HG03460 (cell line): ENCODE results near the gene JDP2.

ENCODE experiments used
- ATAC-seq: cut with Tn5 transposase; IDR thresholded peaks from one replicate; pipeline ENCODE4 v1.9.1; 2021; ENCODE audit not compliant: unreplicated experiment

Gene JDP2

DNA sequence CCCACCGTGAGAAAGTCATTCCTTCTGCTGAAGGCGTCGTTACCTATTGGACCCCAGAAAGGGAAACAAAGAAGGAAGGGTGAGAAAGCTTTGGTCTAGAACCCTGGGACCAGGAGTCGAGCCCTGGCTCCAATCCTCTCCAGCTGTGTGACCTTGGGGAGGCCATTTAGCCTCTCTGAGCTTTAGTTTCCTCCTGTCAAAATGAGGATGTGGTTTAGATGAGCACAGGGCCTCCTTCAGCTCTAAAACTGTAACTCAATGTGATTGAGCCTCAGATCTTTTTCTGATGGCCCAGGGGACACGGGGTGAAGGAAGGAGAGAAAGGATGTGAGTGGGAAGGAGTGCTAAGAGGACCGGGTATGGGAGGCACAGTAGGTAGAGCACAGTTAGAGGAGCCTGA lies 7.7 kb downstream of the JDP2 start:
- no peak for ATAC-seq

DNA sequence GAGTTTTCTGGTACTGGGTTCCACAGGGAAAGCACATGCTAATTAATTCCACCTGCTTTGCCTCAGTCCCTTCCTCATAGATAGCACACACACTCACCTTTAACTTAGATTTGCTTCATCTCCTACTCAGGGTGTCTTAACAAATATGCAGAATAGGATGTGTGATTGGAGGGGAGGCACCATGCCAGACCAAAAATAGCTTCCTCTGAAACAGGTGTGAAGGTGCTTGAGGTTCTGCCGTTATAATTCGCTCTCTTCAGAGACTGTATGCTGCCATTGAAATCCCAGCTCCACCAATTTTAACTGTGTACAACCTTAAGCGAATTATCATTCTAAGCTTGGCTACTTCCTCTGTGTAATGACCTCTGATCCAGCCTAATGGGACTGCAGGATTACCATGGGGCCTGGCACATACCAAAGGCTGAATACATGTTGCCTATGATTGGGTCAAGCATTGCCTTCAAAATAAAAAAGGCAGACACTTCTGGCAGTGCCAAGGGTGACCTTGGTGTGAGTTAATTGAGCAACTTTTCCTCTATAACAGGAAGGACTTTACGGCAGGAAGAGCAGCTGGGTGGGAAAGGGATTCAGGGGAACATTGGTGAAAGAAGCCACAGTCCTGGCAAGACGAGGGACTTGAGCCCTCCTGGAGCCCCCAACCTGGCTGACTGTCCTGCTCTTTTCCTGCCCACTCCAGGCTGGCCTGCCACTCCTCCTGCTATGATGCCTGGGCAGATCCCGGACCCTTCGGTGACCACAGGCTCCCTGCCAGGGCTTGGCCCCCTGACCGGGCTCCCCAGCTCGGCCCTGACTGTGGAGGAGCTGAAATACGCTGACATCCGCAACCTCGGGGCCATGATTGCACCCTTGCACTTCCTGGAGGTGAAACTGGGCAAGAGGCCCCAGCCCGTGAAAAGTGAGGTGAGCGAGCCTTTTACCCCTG lies 9.7 kb downstream of the JDP2 start:
- no peak for ATAC-seq

GRCh38 chr14:75438486-75439080 lies 10.8 kb downstream of the JDP2 start:
- no peak for ATAC-seq

- ATAC-seq = no peak
Observed at GRCh38 chr14:75439989-75440388, 12.2 kb downstream of the JDP2 start.

DNA sequence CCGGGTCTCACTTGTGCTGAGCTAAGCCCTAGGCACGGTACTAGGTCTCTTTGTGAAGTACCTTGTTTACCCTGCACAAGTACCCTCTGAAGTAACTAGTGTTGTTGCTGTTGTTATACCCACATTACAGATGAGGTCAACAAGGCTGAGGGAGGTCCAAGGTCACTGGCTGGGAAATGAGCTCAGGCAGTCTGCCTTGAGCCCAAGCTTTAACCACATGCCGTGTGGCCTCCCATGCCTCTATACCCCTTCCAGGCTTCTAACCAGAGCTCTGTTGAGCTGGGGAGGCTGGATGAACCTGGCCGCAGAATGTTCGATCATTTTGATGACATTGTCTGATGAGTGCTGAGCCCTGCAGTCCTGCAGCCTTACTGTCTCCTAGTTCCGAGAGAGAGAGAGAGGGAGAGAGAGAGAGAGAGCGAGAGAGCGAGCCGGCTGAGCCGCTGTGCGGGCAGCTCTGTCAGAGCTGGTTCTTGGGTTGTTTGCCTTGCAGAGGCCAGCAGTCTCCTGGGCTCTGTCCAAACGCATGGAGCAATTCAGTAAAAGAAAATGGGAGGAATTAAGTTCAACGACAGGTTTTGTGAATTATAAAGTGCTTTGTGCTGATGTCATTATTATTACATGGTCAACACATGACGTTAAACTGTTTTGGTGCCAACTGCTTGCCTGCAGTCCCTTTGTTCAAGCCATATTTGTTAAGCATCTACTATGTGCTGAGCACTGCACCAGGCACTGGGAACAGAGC lies 13.1 kb downstream of the JDP2 start:
- no peak for ATAC-seq

DNA sequence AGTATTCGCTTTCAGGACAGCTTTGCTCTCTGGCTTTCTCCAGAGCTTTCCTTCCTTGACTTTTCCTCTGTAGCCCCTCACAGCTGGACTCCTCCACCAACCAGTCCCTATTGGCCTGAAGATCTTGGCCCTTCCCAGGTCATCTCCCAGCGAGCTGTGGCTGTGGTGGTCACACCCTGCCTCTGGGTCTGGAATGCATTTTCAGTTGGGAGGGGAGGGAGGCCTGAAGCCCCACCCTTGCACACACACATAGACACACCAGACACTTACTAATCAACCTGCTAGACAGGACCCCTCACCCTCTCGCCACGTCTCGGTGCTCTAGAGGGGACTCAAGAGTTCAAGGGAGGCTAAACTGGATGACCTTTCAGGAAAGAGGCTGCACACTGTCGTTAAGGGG lies 13.9 kb downstream of the JDP2 start:
- ATAC-seq = no peak

DNA sequence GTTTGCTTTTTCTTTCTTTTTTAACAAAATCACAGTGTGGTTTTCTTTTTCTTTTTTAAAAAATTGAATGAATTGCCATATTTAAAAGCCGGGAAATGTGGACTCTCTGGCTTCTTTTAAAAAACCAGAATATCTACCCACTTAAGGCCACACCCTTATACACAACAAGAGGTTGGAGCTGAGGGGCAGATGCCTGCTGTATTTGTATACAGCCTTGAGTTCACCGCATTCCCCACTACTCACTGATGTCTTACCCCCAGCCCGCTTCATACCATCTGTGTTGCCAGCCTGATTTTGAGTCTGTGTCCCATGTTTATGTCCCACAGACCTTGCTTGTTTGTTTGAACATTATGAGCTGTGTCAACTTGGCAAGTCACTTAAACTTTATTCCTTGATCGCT lies 14.3 kb downstream of the JDP2 start:
- no peak for ATAC-seq

DNA sequence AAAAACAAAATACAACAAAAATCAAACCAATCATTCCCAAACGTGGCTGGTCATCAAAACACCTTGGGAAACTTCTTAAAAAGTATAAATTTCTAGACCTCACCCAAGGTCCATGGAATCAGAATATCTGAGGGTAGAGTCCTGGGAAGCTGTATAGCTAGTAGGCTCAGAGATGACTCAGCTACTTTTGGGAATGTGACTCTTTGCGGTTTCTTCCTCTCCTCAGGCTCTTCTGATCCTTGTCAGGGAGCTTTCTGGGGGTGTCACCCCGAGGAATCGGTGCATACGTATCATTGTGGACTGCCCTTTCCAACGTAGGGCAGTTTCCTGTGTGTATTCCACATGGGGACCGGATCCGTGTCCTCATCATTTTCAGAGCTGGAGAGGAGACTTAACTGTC lies 14.8 kb downstream of the JDP2 start:
- ATAC-seq = no peak

- no peak for ATAC-seq
Observed at GRCh38 chr14:75443203-75443969, 15.6 kb downstream of the JDP2 start.

DNA sequence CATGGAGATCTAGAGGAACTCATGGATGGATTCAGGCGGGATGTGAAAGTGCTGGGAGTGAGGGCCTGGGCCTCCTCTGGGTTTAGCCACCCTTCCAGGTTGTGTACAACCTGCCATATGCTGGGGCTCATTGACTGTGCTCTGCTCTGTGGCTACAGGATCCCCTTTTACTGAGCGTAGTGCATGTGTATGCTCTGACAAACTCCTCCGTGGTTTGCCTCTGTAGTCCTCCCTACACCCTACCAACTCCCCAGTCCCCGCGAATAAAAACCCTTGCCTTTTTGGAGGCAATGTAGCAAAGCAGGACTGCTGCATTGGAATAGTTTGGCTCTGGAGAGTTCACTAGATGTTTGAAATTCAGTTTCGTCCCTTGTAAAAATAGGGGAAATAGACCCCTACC lies 17.4 kb downstream of the JDP2 start:
- no peak for ATAC-seq

DNA sequence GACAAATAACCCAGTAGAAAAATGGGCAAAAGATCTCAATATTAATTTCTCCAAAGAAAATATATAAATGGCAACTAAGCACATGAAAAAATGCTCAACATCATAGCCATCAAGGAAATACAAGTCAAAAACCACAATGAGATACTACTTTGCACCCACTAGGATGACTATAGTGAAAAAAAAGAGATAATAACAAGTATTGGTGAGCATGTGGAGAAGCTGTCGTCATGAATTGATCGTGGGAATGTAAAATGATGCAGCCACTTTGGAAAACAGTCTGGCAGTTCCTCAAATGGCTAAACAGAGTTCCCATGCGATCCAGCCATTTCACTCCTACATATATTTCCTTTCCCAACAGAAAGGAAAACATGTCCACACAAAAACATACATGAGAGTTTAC lies 18.1 kb downstream of the JDP2 start:
- no peak for ATAC-seq

GRCh38 chr14:75446447-75446846 lies 18.6 kb downstream of the JDP2 start:
- no peak for ATAC-seq

DNA sequence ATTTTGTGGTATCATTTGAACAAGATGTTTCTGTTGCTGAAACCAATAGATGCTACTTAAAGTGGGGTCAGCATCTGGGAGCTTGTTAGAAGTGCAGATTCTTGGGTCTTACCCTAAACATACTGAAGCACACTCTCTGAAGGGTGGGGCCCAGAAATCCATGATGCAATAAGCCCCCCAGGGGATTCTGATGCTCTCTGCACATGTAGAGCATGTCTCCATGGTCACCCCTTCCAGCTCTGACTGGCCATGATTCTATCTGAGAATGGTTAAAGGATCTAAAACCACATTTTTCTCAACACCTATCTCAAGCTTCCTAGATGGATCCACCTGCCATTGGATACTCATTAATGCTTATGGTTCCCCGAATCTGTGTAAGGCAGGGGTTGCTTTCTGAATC lies 20.4 kb downstream of the JDP2 start:
- ATAC-seq = no peak

GRCh38 chr14:75449036-75449435 lies 21.2 kb downstream of the JDP2 start:
- no peak for ATAC-seq

GRCh38 chr14:75449696-75450095 lies 21.9 kb downstream of the JDP2 start:
- no peak for ATAC-seq

DNA sequence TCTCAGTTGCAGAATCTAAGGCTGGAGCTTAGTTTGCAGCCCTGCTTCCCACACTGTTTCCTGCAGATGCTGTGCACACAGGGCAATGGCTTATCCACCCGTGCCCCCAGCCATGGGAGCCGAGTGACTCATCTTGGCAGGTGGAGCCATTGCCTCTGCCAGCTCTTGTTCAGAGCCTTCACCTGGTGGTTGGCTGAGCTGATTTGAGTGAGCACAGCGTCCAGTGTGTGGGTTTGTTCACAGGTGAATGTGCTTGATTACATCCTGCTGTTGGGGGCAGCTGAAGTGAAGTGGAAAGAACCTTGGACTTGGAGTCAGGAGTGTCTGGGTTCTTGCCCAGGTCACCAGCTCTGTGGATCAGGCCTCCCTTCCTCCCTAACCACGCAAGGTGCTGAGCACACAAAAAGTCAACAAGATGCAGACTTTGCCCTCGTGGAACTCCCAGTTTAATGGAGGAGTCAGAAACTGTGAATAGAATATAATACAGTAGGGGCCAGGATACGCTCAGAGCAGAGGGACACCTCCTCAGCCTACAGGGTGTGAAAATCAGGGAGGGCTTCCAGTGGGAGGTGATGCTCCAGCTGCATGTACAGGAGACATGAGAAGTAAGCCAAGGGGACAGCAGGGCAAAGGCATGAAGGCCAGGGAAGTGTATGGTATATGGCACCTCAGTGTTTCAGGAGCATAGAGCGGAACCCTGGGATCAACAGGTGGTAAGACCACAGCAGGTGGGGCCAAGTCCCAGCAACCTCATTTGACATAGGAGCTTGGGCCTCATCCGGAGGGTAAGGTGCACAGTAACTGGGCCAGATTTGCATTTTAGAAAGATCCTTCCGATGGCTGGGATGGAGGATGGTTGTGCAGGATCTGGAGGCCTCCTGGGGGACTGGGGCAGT lies 22.8 kb downstream of the JDP2 start:
- ATAC-seq = no peak

DNA sequence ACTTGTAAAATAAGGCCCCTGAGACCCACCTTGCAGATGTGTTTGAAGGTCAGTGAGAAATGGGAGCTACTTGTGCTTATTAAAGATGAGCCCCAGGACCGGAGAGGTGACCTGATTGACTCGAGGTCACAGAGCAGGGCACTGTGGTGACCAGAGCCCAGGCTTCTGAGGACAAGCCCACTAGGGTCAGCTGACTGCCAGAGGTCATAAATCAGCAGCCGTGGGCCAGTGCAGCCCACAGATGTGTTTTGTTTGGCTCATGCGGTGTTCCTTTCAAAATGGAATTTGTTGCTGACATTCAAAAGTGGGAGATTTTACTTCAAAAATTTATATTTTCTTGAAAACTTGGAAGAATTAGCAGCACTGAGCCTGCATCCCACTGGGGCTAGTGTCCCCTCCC lies 24.5 kb downstream of the JDP2 start:
- ATAC-seq = no peak

- ATAC-seq = no peak
Observed at GRCh38 chr14:75452900-75453816, 25.3 kb downstream of the JDP2 start.

GRCh38 chr14:75453817-75454434 lies 26.1 kb downstream of the JDP2 start:
- ATAC-seq = no peak
